Activated CD4-positive, alpha-beta T cell treated with anti-CD3 and anti-CD28 coated beads, Interleukin-2, amount 50 U/mL, for 48 hours (primary cell): ENCODE data around the gene DYNLT1.
"Not testable (repeated sequence)": the region's sequence is repeated elsewhere in the genome, so short reads cannot be mapped to it uniquely, and the experiment has no call there.

Source experiments
- DNase-seq, 2 experiments: peaks; one replicate each; pipeline ENCODE4 v3.0.0-alpha.2; 2020

The DYNLT1 gene

DNA sequence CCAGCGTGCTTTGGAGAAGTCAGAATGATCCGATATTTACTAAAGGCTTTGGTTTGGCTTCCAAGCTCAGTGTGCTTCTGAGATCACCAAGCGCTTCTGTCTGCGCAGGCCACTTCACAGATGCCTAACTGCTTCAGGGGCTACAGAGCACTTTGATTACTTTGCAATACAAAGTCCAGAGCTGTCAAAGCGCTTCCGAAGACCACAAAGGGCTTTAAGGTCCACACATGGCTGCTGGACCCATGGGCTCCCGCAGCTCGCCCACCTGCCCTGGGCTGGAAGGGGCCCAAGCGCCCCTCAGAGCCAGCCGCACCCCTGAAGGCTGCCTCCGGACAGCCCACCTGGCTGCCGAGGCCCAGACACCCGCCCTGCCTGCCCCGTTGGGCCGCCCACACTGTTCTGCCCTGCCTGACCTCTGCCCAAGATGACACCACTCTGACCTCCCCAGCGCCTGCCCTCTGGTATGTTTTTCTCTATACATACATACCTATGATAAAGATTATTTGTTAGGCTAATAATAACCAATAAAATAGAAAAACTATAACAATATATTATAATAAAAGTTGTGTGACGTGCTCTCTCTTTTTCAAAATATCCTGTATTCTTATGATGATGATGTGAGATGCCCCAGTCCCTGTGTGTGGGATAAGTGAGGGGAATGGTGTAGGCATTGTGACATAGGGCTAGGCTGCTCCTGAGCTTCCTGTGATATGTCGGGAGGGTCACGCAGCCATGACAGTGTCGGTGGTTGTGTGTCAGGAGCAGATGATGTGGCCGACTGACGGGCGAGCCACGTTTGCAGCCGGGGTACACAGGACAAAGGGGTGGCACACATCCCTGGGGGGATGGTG lies 22.6 kb downstream of the DYNLT1 start:
- DNase-seq, result no peak

GRCh38 chr6:158620963-158621693 lies 23.4 kb downstream of the DYNLT1 start:
- DNase-seq, result no peak

- DNase-seq, result no peak
Measured at GRCh38 chr6:158619922-158620801, 24.4 kb downstream of the DYNLT1 start.

- not testable (repeated sequence) for DNase-seq
Measured at GRCh38 chr6:158618289-158618688, 26.3 kb downstream of the DYNLT1 start.

DNA sequence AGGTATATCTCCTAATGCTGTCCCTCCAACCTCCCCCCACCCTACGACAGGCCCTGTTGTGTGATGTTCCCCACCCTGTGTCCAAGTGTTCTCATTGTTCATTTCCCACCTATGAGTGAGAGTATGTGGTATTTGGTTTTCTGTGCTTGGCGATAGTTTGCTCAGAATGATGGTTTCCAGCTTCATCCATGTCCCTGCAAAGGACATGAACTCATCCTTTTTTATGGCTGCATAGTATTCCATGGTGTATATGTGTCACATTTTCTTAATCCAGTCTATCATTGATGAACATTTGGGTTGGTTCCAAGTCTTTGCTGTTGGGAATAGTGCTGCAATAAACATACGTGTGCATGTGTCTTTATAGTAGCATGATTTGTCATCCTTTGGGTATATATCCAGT lies 29.9 kb downstream of the DYNLT1 start:
- DNase-seq, result not testable (repeated sequence)

DNA sequence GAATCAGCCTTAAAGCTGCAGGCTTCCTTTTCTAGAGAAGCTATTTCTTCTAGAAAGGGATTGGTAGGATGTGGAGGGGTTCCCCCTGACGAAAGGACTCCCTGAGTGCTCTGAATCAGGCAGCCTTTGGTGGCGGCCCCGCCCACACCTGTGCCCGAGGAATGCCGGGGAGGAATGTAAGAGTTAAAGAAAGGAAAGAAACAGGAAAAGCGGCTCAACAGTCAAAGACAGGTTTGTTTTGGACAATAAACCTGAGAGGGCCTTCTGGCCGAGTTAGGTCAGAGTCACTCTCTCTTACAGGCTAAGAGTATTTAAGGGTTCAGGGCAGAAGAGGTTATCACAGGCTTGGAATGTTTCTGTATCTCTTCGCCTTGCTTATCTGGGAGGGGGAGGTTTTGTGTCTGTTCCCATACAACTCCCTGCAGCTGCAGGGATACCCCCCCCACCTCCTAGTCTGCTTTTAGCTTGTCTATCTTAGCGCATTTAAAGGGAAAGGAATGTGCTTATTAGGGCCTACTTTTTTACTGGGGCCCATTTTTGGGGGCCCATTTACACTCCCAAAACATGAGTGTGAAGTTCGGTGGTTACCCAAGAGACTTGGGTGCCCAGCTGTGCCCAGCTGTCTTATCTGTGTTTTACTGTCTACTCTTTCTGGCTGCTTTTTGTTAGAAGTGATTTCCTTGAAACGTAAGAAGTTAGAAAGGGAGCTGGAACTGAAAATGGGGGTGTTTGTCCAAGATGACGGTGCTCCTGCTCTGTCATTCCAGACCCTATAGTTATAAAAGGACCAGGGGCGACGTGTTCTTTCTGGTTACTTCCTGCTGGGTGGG lies 32.8 kb downstream of the DYNLT1 start:
- no peak for DNase-seq

- DNase-seq, result no peak
Measured at GRCh38 chr6:158611039-158611438, 33.5 kb downstream of the DYNLT1 start.

GRCh38 chr6:158610319-158610968 lies 34.1 kb downstream of the DYNLT1 start:
- no peak for DNase-seq

GRCh38 chr6:158609455-158610155 lies 34.9 kb downstream of the DYNLT1 start:
- DNase-seq, result no peak

DNA sequence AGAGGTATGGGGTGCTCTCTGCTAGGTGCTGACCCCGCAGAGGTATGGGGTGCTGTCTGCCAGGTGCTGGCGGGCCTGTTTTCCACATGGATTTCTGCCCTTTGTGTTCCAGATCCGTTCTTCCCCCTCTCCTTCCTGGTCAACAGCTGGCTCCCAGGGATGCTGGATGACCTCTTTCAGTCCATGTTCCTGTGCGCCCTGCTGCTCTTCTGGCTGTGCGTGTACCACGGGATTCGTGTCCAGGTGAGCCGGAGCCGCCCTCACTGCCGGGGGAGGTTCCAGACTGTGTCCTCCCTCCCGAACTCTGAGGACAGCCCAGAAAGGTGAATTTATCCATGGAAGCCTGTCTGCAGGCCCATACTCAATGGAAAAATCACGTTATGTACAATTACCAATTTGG lies 36.3 kb downstream of the DYNLT1 start:
- no peak for DNase-seq

- no peak for DNase-seq
Measured at GRCh38 chr6:158607411-158608170, 37.0 kb downstream of the DYNLT1 start.

- no peak for DNase-seq
Measured at GRCh38 chr6:158606935-158607334, 37.6 kb downstream of the DYNLT1 start.

DNA sequence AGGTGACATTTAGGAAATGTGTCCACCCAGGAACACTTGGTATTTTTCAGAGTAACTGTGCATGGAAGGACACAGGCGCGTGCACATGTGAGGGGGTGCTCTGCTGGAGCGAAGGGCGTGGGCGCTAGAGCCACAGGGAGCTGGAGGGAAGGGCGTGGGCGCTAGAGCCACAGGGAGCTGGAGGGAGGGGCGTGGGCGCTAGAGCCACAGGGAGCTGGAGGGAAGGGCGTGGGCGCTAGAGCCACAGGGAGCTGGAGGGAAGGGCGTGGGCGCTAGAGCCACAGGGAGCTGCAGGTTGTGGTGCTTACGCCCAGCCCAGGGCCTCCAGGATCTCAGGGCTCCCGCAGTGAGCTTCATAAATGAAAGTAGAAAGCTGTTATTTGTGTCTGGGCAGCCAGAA lies 38.5 kb downstream of the DYNLT1 start:
- DNase-seq, result not testable (repeated sequence)

DNA sequence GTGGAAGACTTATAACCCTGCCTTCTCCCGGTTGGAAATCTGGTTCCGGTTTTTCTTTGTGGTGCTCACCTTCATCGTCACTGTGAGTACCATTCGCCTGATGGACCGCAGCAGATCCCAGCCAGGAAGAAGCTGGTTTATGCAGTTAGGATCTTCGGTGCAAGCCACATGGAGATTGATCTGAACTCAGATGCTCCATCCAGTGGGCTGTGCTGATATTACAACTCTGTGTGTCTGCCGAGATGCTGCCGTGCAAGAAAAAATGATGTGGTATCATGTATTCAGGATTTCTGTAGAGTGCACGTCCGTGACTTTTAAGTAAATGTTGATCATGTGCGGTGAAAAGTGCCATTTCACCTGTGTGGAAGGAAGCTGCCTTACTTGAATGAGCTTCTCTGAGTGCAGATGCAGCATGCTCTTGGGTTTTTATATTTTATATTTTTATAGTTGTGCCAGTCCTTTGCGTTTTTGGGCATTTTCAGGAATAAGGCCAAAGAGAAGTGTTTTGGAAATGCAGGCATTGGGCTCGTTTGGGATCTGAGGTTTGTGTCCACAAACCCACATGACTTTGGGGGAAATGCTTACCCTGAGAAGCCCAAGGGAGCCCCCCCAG lies 39.2 kb downstream of the DYNLT1 start:
- DNase-seq, result peak; percentile 64 to 73

DNA sequence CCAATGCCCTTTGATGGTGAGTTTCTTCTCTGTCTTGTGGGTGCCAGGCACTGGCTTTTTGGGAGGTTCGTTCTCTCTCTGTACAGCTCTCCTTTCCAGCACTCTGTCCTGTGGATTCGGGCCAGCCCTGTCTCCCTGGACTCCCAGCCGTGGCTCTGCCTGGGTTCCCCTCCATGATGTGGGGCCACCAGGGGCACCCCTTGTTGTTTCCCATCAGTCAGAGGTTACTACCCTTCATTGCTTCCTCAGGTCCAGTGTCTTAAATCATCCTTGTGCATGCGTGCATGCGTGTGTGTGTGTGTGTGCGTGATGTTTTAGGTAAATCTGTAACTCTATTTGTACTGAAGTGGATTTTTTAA lies 40.5 kb downstream of the DYNLT1 start:
- DNase-seq, result no peak

DNA sequence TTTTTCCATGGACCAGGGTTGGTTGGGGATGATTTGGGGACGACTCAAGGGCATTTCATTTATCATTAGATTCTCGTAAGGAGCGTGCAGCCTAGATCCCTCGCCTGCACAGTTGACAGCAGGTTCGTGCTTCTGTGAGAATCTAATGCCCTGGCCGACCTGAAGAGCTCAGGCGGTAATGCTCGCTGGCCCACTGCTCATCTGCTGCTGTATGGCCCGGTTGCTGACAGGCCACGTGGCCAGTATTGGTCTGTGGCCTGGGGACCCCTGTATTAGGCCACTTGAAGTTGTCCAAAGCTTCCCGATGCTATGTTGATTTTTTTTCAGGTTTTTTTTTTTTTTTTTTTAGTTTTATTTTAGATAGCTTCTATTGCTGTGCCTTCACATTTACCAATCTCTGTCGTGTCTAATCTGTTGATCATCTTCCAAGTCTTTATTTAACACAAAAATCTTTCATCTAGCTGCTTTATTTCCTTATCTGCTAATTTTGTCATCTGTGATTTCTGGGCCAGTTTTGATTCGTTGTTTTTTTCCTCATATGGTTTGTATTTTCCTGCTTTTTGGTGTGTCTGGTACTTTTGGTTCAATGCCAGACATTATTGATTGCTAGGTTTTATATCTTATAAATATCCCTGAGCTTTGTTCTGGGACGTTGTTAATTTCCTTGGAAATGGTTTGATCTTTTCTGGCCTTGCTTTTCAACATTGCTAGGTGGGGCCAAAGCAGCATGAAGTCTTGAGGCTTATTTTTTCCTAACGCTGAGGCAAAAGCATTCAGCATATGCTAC lies 41.1 kb downstream of the DYNLT1 start:
- no peak for DNase-seq

GRCh38 chr6:158599635-158600034 lies 44.9 kb downstream of the DYNLT1 start:
- no peak for DNase-seq

DNA sequence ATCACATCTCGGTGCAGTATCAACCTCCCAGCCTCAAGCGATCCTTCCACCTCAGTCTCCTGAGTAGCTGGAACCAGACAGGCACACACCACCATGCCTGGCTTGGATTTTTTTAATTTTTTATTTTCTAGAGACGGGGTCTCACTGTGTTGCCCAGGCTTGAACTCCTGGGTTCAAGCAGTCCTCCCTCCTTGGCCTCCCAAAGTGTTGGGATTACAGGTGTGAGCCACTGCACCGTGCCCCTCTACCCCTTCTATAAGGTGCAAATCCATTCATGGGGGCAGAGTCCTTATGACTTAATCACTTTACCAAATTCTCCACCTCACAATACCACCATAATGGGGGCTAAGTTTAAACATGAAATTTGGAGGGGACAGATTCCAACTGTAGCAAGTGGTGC lies 47.0 kb downstream of the DYNLT1 start:
- no peak for DNase-seq

DNA sequence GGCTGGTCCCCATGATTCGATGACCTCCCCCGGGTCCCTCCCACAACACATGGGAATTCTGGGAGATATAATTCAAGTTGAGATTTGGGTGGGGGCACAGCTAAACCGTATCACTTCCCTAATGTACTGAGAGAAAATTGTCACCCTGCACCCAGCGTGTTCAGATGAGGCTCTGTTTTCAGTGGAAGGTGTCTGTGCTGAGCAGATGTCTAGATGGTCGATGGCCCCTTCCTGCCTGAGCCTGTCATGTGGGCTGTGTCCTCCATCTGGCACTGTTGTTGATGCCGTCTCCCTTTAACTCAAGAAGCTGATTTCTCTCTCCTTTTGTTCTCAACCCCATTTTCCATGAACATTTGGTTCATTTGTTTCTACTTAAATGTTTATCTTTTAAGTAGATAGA lies 47.7 kb downstream of the DYNLT1 start:
- DNase-seq, result no peak
